ENCODE results near the gene AOAH. TPM values are rescaled to one million over a fixed set of nuclear protein-coding genes. Genes with fewer than 3 reads are reported as not detected.

AOAH gene
- total RNA-seq, 1 experiment from 2014 or later: 0.39 TPM

GRCh38 chr7:36638140-36638539 lies 86.2 kb downstream of the AOAH start:
- H3K23me2 ChIP-seq (ENCODE audit: insufficient read length, low read depth, low read length, poor library complexity, severe bottlenecking): no peaks in the 10 kb centered on the region
- H2BK15ac ChIP-seq (ENCODE audit: low read depth, low read length): no peak overlapping the region
- H2BK20ac ChIP-seq (ENCODE audit: low read depth, low read length, poor library complexity, severe bottlenecking): no peak overlapping the region
- H3K79me1 ChIP-seq (ENCODE audit: insufficient read depth, low read depth, low read length, poor library complexity, severe bottlenecking): no peaks in the 10 kb centered on the region
- H3K4me2 ChIP-seq (ENCODE audit: insufficient read depth, insufficient read length, low read length): no peak overlapping the region
- no peak overlapping the region for H2BK120ac ChIP-seq (ENCODE audit: low read depth, low read length, poor library complexity, severe bottlenecking)
- peaks cover 45 to 46% of the 10 kb centered on the region in 2 experiments for H3K4me1 Mint-ChIP-seq
- no peaks in the 10 kb centered on the region for H3K36me3 Mint-ChIP-seq (ENCODE audit: insufficient read depth in 1 of 3, low read depth in 3 of 3)
- no peak overlapping the region for H2AK5ac ChIP-seq (ENCODE audit: insufficient read length, low read length)
- no peak overlapping the region for H4K8ac ChIP-seq (replicated peaks; ENCODE audit: insufficient read length, low read depth, low read length)
- H4K20me1 ChIP-seq (ENCODE audit: control insufficient read depth, insufficient read depth, insufficient read length): no peaks in the 10 kb centered on the region
- no peak overlapping the region for H2BK5ac ChIP-seq (ENCODE audit: insufficient read length, low read length)
- H2AFZ ChIP-seq (ENCODE audit: low read length): no peak overlapping the region
- no peak overlapping the region for H3K23ac ChIP-seq (ENCODE audit: insufficient read length, low read depth, low read length)
- no peak overlapping the region for H3T11ph ChIP-seq (ENCODE audit: low read length)
- no peak overlapping the region for H4K91ac ChIP-seq (ENCODE audit: insufficient read length, low read depth, low read length)
- no peak overlapping the region for H4K5ac ChIP-seq (ENCODE audit: insufficient read length, low read depth, low read length)
- peaks cover 7% of the 10 kb centered on the region; the same call in 1 of the 2 replicates for H3K4me1 ChIP-seq (ENCODE audit: insufficient read depth, low read length)
- H3K27ac ChIP-seq (ENCODE audit: insufficient read length, low read depth, low read length): no peak overlapping the region
- H3K27me3 ChIP-seq (ENCODE audit: insufficient read depth, low read length): no peaks in the 10 kb centered on the region
- H3K27me3 Mint-ChIP-seq (ENCODE audit: low read depth): no peaks in the 10 kb centered on the region; the same call in 1 of the 2 replicates
- no peak overlapping the region for H3K18ac ChIP-seq (ENCODE audit: insufficient read length, low read depth, low read length)
- H3K56ac ChIP-seq (ENCODE audit: insufficient read length, low read depth, low read length): no peak overlapping the region
- H3K9me3 ChIP-seq (ENCODE audit: control insufficient read depth, low read depth, low read length): no peaks in the 10 kb centered on the region
- DNase-seq: no peak
- TF ChIP-seq CTCF (conservative IDR thresholded peaks at IDR 0.05): no peak; the same call in 2 of the 3 replicates
- H3K9ac ChIP-seq (ENCODE audit: extremely low read depth, insufficient read length, low read length): no peak overlapping the region
- WGBS (ENCODE audit: extremely low coverage, insufficient read length, low lambda C conversion rate): no CpG with 5 or more reads among the region's 5 CpGs
- H3K79me2 ChIP-seq (ENCODE audit: insufficient read depth, low read length): no peaks in the 10 kb centered on the region
- H3K4ac ChIP-seq (ENCODE audit: low read depth, low read length): no peak overlapping the region
- H3K4me3 Mint-ChIP-seq: no peak overlapping the region
- no peak overlapping the region for H3K27ac Mint-ChIP-seq
- no peak overlapping the region for H3K14ac ChIP-seq (ENCODE audit: insufficient read depth, low read length)
- no peaks in the 10 kb centered on the region for H3K9me3 Mint-ChIP-seq
- no peak overlapping the region for H2BK12ac ChIP-seq (ENCODE audit: insufficient read length, low read depth, low read length)

Data from H9 (cell line).